GM19240 (cell line): ENCODE data around the gene USP6NL.
A peak's percentile ranks its signal among the peaks of the same experiment; 100 is the strongest.
"Not testable (repeated sequence)": the region's sequence is repeated elsewhere in the genome, so short reads cannot be mapped to it uniquely, and the experiment has no call there.

ENCODE experiments used
- DNase-seq: peaks from one replicate; pipeline ENCODE4 v3.0.0; 2011; ENCODE audit warnings: low spot score; ENCODE audit not compliant: insufficient read length

Gene USP6NL

GRCh38 chr10:11611248-11612020, at the start of gene USP6NL:
TSS of gene USP6NL (minus strand) at chr10:11611650. CDS start at chr10:11597634, 14,016 bp downstream.
- no peak for DNase-seq

DNA sequence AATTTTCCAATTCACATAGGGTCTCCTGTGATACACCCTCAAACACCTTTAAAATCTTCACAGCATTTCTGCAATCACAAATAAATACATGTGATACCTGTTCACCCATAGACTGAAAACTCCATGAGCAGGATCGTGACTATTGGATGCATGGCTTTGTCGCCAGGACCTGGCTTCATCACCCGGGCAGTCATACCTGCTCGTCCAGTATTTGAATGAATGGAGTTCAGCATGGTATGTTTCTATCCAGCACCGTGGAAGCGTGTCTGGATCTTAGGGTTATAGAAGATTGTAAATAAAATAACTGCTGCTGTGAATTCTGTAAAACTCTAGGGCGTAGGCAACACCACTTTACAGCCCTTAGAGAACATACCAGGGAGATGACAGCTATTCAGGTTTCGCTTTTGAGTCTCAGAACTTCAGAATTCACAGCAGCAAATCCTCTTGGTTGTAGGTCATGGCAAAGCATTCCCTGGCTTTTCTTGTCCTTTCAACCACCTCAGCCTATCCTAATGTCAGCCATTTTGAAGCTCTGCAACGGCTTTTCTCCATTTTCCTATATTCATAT, 47.4 kb upstream of the USP6NL start:
- DNase-seq: no peak

DNA sequence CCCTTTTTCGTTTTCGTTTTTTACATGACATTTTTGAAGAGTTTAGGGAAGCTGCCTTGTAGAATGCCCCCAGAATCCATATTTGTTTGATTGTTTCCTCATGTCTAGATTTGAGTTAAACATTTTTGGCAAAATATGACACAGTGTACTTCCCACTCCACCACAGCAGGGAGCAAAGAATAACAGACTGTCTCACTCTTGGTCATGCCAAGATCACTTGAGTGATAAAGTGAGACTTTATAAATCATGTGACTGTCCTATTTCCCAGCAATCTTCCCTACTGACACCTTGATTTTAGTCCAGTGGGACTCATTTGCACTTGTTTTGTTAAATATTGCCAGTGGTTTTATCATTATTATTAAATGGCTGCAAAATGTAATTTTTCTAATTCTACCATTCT, 44.4 kb upstream of the USP6NL start:
- DNase-seq: no peak

DNA sequence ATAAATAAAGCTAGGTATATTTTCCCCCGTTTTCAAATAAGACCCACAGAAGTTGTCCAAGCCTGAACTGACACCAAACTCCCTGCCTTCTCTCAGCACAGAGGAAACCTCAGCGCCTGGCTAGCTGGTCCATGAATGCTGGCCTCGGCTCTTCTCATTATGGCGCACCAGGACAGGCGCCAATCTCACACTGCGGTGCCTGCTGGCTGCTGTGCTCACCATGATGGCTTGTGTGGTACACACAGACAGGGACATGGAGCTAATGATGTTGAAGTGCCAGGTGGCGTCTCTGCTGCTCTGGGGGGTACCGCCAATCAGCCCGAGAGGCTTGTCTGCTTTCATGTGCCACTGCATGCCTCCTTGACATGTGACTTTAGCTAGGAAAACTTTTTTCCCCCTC, 43.2 kb upstream of the USP6NL start:
- no peak for DNase-seq

- DNase-seq: no peak
Observed at GRCh38 chr10:11653758-11654471, 42.5 kb upstream of the USP6NL start.

GRCh38 chr10:11647676-11648075, 36.2 kb upstream of the USP6NL start:
- no peak for DNase-seq

- DNase-seq: no peak
Observed at GRCh38 chr10:11646450-11646849, 35.0 kb upstream of the USP6NL start.

GRCh38 chr10:11643039-11643438, 31.6 kb upstream of the USP6NL start:
- DNase-seq: no peak

DNA sequence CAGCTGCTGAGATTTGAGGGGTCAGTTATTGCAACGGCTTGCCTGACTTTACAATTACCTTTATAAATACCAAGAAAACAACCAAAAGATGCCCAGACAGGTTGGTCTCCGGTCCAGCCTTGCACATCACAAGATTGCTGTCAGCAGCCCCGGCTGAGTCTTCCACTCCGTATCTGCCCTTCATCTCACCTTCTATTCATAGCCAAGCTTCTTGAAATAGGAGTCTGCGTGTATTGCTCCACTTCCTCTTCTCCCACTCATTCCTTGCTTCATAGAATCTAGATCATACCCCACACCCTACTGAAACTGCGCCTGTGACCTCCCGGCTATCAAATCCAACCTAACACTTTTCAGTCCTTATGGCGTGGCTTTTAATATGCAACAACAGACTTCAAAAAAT, 31.1 kb upstream of the USP6NL start:
- no peak for DNase-seq

GRCh38 chr10:11639849-11640764, 28.7 kb upstream of the USP6NL start:
- no peak for DNase-seq

DNA sequence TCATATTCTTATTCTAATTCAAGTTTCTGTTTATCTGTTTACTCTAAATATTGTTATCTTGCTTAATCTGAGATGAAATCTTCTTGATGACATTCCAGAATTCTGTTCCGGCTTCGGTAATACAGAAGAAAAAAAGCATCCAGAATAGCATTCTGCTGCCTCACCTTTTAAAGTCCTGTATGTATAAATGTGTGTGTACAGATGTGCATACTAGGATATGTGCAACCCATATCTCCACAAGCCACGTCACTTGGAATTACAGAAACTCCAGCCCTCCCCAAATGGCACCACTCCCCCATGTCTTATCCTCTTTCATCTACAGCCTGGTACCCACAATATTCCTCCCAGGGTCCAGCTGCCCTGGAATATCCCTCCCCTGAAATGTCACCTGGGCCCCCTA, 27.9 kb upstream of the USP6NL start:
- DNase-seq: no peak

DNA sequence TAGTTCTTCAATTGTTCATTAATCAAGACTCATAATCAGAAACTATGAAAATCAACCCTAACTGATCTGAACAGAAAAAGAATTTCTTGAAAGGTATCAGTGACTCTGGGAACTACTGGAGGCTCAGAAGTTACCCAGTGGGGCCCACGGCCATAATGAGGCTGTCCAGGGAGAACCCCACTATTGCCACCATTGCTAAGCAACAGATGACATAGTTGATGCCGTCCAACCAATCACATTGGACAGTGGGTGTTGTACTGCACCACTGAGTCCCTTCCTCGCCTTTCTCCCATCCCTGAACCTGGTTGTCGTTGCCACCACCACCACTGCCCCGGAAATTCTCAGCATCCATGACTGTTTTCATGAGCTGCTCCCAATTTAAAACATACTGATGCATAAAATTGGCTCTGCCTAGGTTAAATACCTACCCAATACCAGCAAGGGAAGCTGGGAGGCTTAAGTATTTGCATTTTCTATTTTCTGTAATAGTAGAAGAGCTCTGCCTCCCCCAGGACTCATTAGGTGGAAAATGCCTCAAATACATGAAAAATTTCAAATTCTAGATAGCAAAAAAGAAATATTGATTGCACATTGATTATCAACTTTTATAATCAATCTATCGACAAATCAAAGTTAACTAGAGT, 26.7 kb upstream of the USP6NL start:
- no peak for DNase-seq

- no peak for DNase-seq
Observed at GRCh38 chr10:11636697-11637303, 25.4 kb upstream of the USP6NL start.

GRCh38 chr10:11631890-11632587, 20.6 kb upstream of the USP6NL start:
- peak; percentile 34 for DNase-seq

GRCh38 chr10:11631291-11631690, 19.8 kb upstream of the USP6NL start:
- no peak for DNase-seq

- DNase-seq: no peak
Observed at GRCh38 chr10:11629731-11630130, 18.3 kb upstream of the USP6NL start.

DNA sequence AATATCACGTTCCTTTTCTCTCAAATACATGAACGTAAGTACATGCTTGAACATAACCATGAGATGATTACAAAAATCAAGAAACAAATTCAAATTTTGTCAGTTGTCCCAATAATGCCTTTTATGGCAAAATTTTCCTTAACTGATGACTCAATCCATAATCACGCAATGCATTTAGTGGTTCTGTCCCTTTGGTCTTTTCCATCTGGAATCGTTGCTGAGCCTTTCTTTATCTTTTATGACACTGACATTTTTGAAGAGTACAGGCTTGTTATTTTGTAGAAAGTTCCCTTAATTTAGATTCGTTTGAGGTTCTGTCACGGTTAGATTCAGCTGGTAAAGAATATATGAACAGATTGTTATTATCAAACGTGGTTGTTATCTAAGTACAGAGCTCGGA, 16.5 kb upstream of the USP6NL start:
- not testable (repeated sequence) for DNase-seq

- no peak for DNase-seq
Observed at GRCh38 chr10:11626071-11626470, 14.6 kb upstream of the USP6NL start.

DNA sequence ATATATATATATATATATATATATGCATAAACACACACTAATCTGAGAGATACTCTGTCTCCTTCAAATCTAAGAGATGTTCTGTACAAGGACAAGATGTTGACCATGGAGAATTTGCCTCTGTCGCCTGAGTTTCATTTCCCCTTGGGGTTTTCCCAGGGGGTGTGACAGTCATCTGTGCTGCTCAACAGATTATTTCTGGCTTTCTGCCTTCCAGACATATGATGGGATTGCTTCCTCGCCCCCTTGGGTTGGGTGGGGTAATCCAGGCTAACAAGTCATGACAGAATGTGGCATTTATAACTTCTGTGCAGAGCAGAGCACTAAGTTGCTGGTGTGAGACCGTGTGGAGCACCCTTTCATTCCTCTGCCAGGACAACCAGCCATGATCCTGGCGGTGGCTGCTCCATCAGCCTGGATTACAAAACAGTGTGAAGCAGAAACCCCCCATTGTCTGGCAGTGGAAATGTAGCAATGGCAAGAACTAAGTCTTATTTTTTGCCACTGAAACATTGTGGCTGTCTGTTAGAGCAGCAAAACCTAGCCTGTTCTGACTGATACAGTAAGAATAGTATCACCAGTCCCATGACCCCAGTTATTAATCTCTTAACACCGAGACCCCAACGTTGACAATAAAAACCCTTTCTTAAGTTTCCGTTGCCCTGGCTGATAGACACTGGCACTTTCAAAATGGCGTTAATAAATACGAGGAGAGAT, 13.7 kb upstream of the USP6NL start:
- no peak for DNase-seq
